K562 (cell line): Measurements from ENCODE around the gene OTUD5. TPM values are rescaled to one million over a fixed set of nuclear protein-coding genes. Genes with fewer than 3 reads are reported as not detected.

Experiments
- BRD4 ChIP-seq: fragments of 200-600 bp; sonication (generic); IDR thresholded peaks from 2 replicates; pipeline ENCODE4 v1.6.1; 2017; ENCODE audit warnings: inconsistent platforms
- C11orf30 ChIP-seq: fragments of 450-650 bp; IDR thresholded peaks from 2 replicates; pipeline ENCODE4 v1.6.1; 2016; ENCODE audit warnings: low read depth, mild to moderate bottlenecking
- CBFA2T2 ChIP-seq: fragments of 450-650 bp; conservative IDR thresholded peaks from 2 replicates; pipeline ENCODE4 v1.6.1; 2017; ENCODE audit warnings: mild to moderate bottlenecking
- CBX3 ChIP-seq, 2 experiments: IDR thresholded peaks; 1 replicate in 1 of 2; 2 replicates in 1 of 2; pipeline ENCODE4 v1.6.1; 2012; ENCODE audit warnings: inconsistent platforms in 2 of 2, low read length in 2 of 2, borderline replicate concordance in 1 of 2, control low read depth in 1 of 2
- CEBPZ ChIP-seq: fragments of 150-350 bp; IDR thresholded peaks from 2 replicates; pipeline ENCODE4 v1.6.1; 2014; ENCODE audit warnings: low read depth, mild to moderate bottlenecking, low read length, borderline replicate concordance
- COPS2 ChIP-seq: fragments of 450-650 bp; conservative IDR thresholded peaks from 2 replicates; pipeline ENCODE4 v1.6.1; 2016; ENCODE audit warnings: mild to moderate bottlenecking, moderate library complexity
- DNMT1 ChIP-seq: fragments of 450-650 bp; IDR thresholded peaks from 2 replicates; pipeline ENCODE4 v1.6.1; 2016; ENCODE audit warnings: antibody characterized with exemption, mild to moderate bottlenecking
- IRF2 ChIP-seq: sonication (generic); formaldehyde crosslinking; IDR thresholded peaks from 2 replicates; pipeline ENCODE4 v1.8.1; 2022; ENCODE audit warnings: mild to moderate bottlenecking, missing genetic modification reagents
- MECOM ChIP-seq: fragments of 250-450 bp; sonication (Bioruptor Pico); IDR thresholded peaks from 2 replicates; pipeline ENCODE4 v1.8.0; 2022; ENCODE audit warnings: inconsistent platforms
- NCOA6 ChIP-seq: fragments of 450-650 bp; IDR thresholded peaks from 2 replicates; pipeline ENCODE4 v1.6.1; 2017; ENCODE audit warnings: mild to moderate bottlenecking
- NFXL1 ChIP-seq: fragments of 450-650 bp; formaldehyde crosslinking; IDR thresholded peaks from 2 replicates; pipeline ENCODE4 v1.4.0; 2021; ENCODE audit warnings: mild to moderate bottlenecking
- NONO ChIP-seq, 2 experiments: fragments of 200-400 bp in 1 of 2; fragments of 450-650 bp in 1 of 2; formaldehyde crosslinking in 1 of 2; IDR thresholded peaks; 2 replicates each; pipeline ENCODE4 v1.6.1; 2017; ENCODE audit warnings: low read depth in 2 of 2, mild to moderate bottlenecking in 2 of 2, moderate library complexity in 2 of 2, low read length in 1 of 2
- NR4A1 ChIP-seq, 2 experiments: fragments of 250-450 bp in 1 of 2; fragments of 450-650 bp in 1 of 2; sonication (Bioruptor Pico) in 1 of 2; IDR thresholded peaks; 2 replicates each; pipeline versions ENCODE4 v1.4.0 to v1.6.1; 2016 to 2020; ENCODE audit warnings: mild to moderate bottlenecking in 2 of 2, missing compliant biosample characterization in 1 of 2, missing genetic modification characterization in 1 of 2, moderate library complexity in 1 of 2
- PTBP1 ChIP-seq: fragments of 200-400 bp; formaldehyde crosslinking; IDR thresholded peaks from 2 replicates; pipeline ENCODE4 v1.6.1; 2017; ENCODE audit warnings: low read depth, low read length
- SAP30 ChIP-seq: fragments of 200-600 bp; sonication (generic); IDR thresholded peaks from 2 replicates; pipeline ENCODE4 v1.6.1; 2012; ENCODE audit warnings: borderline replicate concordance, low read depth, mild to moderate bottlenecking, moderate library complexity, low read length, control low read depth, inconsistent platforms; ENCODE audit not compliant: insufficient read depth, poor library complexity, severe bottlenecking
- SIRT6 ChIP-seq: IDR thresholded peaks from one replicate; pipeline ENCODE4 v1.6.1; 2012; ENCODE audit warnings: low read depth, mild to moderate bottlenecking, control low read depth, inconsistent platforms, low read length, moderate library complexity
- YBX1 ChIP-seq: fragments of 450-650 bp; IDR thresholded peaks from 2 replicates; pipeline ENCODE4 v1.7.1; 2016; ENCODE audit warnings: mild to moderate bottlenecking
- ZBTB11 ChIP-seq, 3 experiments: fragments of 200-800 bp in 1 of 3; fragments of 250-450 bp in 1 of 3; fragments of 450-650 bp in 1 of 3; sonication (Bioruptor Pico) in 1 of 3; sonication (Bioruptor generic) in 1 of 3; formaldehyde crosslinking in 1 of 3; IDR thresholded peaks; 2 replicates each; pipeline versions ENCODE4 v1.6.1 to v1.8.0; 2016 to 2022; ENCODE audit warnings: mild to moderate bottlenecking in 2 of 3, missing genetic modification characterization in 2 of 3, missing compliant biosample characterization in 1 of 3, moderate library complexity in 1 of 3
- ZBTB7A ChIP-seq: IDR thresholded peaks from 2 replicates; pipeline ENCODE4 v1.6.1; 2011; ENCODE audit warnings: low read depth, mild to moderate bottlenecking, low read length, moderate library complexity, borderline replicate concordance; ENCODE audit not compliant: control insufficient read depth
- ZEB2 ChIP-seq: fragments of 450-650 bp; IDR thresholded peaks from 2 replicates; pipeline ENCODE4 v1.6.1; 2016
- ZKSCAN3 ChIP-seq: fragments of 250-450 bp; sonication (Bioruptor Pico); IDR thresholded peaks from 2 replicates; pipeline ENCODE4 v1.4.0; 2020
- ZNF511 ChIP-seq: sonication (generic); formaldehyde crosslinking; IDR thresholded peaks from 2 replicates; pipeline ENCODE4 v1.8.0; 2022; ENCODE audit warnings: mild to moderate bottlenecking, missing genetic modification reagents
- polyA plus RNA-seq, 8 experiments: library from polyadenylated mRNA; depleted of rRNA in 4 of 8; stranded (reverse) in 5 of 8; unstranded in 3 of 8; fragments of >200 nt; fragmentation: Nextera tagmentation in 2 of 8; fragmentation: Illumina TruSeq in 1 of 8; extraction: Ambion mirVana in 2 of 8; extraction: Trizol in 1 of 8; gene quantifications; 2 replicates each; pipeline versions ENCODE4 v1.2.1 to v1.2.3, GENCODE V29; 2011 to 2014; ENCODE audit warnings: inconsistent platforms in 1 of 8, missing spikeins in 1 of 8
- total RNA-seq, 7 experiments: library from RNA; depleted of rRNA in 6 of 7; stranded (reverse); fragments of >200 nt in 6 of 7; fragmentation: Illumina TruSeq in 2 of 7; extraction: Trizol in 2 of 7; gene quantifications; 2 replicates each; pipeline versions ENCODE4 v1.2.1 to v1.2.3, GENCODE V29; 2011 to 2021; ENCODE audit warnings: low replicate concordance in 1 of 7

OTUD5 gene
- total and polyA plus RNA-seq, 9 of the 15 experiments (the other 6 are each of a cell fraction or from before 2014, with no cell fraction given) = 3.6 to 102 (median 59.0) TPM

- TF ChIP-seq ZEB2 (peak; percentile 89), CBFA2T2 (peak; percentile 82), IRF2 (CRISPR knock-in tag) (no peak), COPS2 (no peak), SAP30 (no peak), NR4A1 (CRISPR knock-in tag; IDR thresholded peaks at IDR 0.05) (peak; percentile 60; the same call in 1 of the 2 replicates), NR4A1 (tag; IDR thresholded peaks at IDR 0.05) (peak; percentile 93), ZNF511 (CRISPR knock-in tag) (no peak), ZKSCAN3 (CRISPR knock-in tag) (no peak), NFXL1 (CRISPR knock-in tag) (no peak), SIRT6 (no peak), CBX3 (IDR thresholded peaks at IDR 0.05; ENCODE audit: borderline replicate concordance in 1 of 2, low read length in 2 of 2) (0 out of 3 replicates have a peak, but pooled peaks of 1 of the 2 experiments have one; percentile 7), PTBP1 (no peak), NONO (IDR thresholded peaks at IDR 0.05; ENCODE audit: low read depth in 2 of 2, low read length in 1 of 2) (no peak), BRD4 (no peak), CEBPZ (no peak), YBX1 (no peak), DNMT1 (no peak), MECOM (CRISPR knock-in tag) (peak; percentile 58; the same call in 1 of the 2 replicates), NCOA6 (no peak), C11orf30 (peak; percentile 98), ZBTB7A (peak; percentile 83; the same call in 1 of the 2 replicates), ZBTB11 (CRISPR knock-in tag; IDR thresholded peaks at IDR 0.05) (peak in 1 of 3 experiments; percentile 44; a peak in 1 of 6 replicates)
Measured at GRCh38 chrX:48940404-48940955, 16.9 kb downstream of the OTUD5 start (continued).
